ENCODE results near the gene CCL4.

DNA sequence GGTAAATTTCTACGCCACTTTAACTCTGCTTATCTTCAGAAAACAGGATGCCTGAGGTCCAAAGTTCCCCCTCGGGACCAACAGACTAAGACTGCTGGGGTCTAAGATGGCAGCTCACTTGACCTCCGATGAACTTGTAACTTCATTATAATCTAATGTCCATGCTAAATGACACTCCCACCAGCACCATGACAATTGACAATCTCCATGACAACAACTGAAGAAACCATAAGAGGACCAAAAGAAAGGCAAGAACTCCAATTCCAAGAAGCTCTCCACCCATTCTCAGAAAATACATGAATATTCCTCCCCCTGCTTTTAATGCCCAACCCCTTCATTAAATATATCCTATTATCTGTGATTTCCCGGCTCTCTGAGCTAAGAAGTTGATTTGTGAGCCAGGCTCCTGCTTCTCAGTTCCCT is 7.5 kb downstream of the CCL4 start:
- TF ChIP-seq, protein P1, sequence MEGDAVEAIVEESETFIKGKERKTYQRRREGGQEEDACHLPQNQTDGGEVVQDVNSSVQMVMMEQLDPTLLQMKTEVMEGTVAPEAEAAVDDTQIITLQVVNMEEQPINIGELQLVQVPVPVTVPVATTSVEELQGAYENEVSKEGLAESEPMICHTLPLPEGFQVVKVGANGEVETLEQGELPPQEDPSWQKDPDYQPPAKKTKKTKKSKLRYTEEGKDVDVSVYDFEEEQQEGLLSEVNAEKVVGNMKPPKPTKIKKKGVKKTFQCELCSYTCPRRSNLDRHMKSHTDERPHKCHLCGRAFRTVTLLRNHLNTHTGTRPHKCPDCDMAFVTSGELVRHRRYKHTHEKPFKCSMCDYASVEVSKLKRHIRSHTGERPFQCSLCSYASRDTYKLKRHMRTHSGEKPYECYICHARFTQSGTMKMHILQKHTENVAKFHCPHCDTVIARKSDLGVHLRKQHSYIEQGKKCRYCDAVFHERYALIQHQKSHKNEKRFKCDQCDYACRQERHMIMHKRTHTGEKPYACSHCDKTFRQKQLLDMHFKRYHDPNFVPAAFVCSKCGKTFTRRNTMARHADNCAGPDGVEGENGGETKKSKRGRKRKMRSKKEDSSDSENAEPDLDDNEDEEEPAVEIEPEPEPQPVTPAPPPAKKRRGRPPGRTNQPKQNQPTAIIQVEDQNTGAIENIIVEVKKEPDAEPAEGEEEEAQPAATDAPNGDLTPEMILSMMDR (IDR thresholded peaks at IDR 0.05): no peak
- no peak for TF ChIP-seq POLR2A (IDR thresholded peaks at IDR 0.05)
